CD8-positive, alpha-beta memory T cell (primary cell): Measurements from ENCODE around the gene ADGRF1. TPM values are rescaled to one million over a fixed set of nuclear protein-coding genes. Genes with fewer than 3 reads are reported as not detected.

ENCODE experiments used
- CTCF ChIA-PET: fragments of 350-600 bp; sonication (Branson Sonifier 250); formaldehyde crosslinking; loops from one replicate; lab custom pipeline; 2021; ENCODE audit warnings: antibody characterized with exemption; lab: Charles Lee
- POLR2A ChIA-PET: fragments of 350-600 bp; sonication (Branson Sonifier 250); formaldehyde crosslinking; loops from one replicate; lab custom pipeline; 2021; ENCODE audit warnings: antibody characterized with exemption; lab: Charles Lee
- DNase-seq, 5 donors: peaks; one replicate each; pipeline versions ENCODE4 v3.0.0 to v3.0.0-alpha.2; 2020 to 2022; ENCODE audit warnings: mixed read lengths in 1 of 5
- H3K27ac ChIP-seq: one replicate; pipeline ENCODE4 v1.7.0; 2013; ENCODE audit warnings: low read depth, mild to moderate bottlenecking, low read length, moderate library complexity
- H3K27me3 ChIP-seq: 2 replicates; pipeline ENCODE4 v1.7.0; 2013; ENCODE audit warnings: low read length, mild to moderate bottlenecking; ENCODE audit not compliant: insufficient read depth, poor library complexity, severe bottlenecking
- H3K36me3 ChIP-seq: 2 replicates; pipeline ENCODE4 v1.7.0; 2013; ENCODE audit warnings: mild to moderate bottlenecking, low read length, moderate library complexity; ENCODE audit not compliant: insufficient read depth
- H3K4me1 ChIP-seq: 2 replicates; pipeline ENCODE4 v1.7.0; 2013; ENCODE audit warnings: mild to moderate bottlenecking, low read length, moderate library complexity; ENCODE audit not compliant: insufficient read depth
- H3K4me3 ChIP-seq: 2 replicates; pipeline ENCODE4 v1.7.0; 2013; ENCODE audit warnings: mild to moderate bottlenecking, low read length
- H3K9me3 ChIP-seq: 2 replicates; pipeline ENCODE4 v1.7.0; 2013; ENCODE audit warnings: mild to moderate bottlenecking, low read length
- H3K27ac Mint-ChIP-seq, 8 donors: one replicate each; pipeline ENCODE4 v1.8.0; 2020 to 2021; ENCODE audit warnings: mixed read lengths in 8 of 8, mild to moderate bottlenecking in 6 of 8, inconsistent platforms in 3 of 8, moderate library complexity in 3 of 8
- H3K27me3 Mint-ChIP-seq, 2 donors: one replicate each; pipeline ENCODE4 v1.8.0; 2020 to 2021; ENCODE audit warnings: mixed read lengths in 2 of 2, mild to moderate bottlenecking in 1 of 2, moderate library complexity in 1 of 2
- H3K36me3 Mint-ChIP-seq, 3 donors: one replicate each; pipeline ENCODE4 v1.8.0; 2020 to 2021; ENCODE audit warnings: mixed read lengths in 3 of 3, inconsistent platforms in 1 of 3, mild to moderate bottlenecking in 1 of 3
- H3K4me1 Mint-ChIP-seq, 3 donors: one replicate each; pipeline ENCODE4 v1.8.0; 2020 to 2021; ENCODE audit warnings: mixed read lengths in 3 of 3, inconsistent platforms in 1 of 3, mild to moderate bottlenecking in 1 of 3
- H3K4me3 Mint-ChIP-seq, 7 donors: one replicate each; pipeline ENCODE4 v1.8.0; 2020 to 2021; ENCODE audit warnings: mixed read lengths in 7 of 7, mild to moderate bottlenecking in 6 of 7, moderate library complexity in 4 of 7, inconsistent platforms in 2 of 7
- H3K9me3 Mint-ChIP-seq, 5 donors: one replicate each; pipeline ENCODE4 v1.8.0; 2020 to 2022; ENCODE audit warnings: mixed read lengths in 5 of 5, mild to moderate bottlenecking in 3 of 5, moderate library complexity in 2 of 5, inconsistent platforms in 1 of 5
- polyA plus RNA-seq: library from polyadenylated mRNA; unstranded; fragments of 300-500 nt; fragmentation: Illumina TruSeq; gene quantifications from one replicate; pipeline ENCODE4 v1.2.3, GENCODE V29; 2021
- total RNA-seq, 2 experiments: library from RNA; stranded (reverse); gene quantifications; one replicate each; pipeline ENCODE4 v1.2.3, GENCODE V29; 2021

The ADGRF1 gene
- total and polyA plus RNA-seq, 3 experiments from 2014 or later, result not detected

GRCh38 chr6:46974786-46975185, 67.3 kb downstream of the ADGRF1 start:
- no peaks in the 10 kb centered on the region for H3K9me3 ChIP-seq
- Mint-ChIP-seq H3K9me3 (no peaks in the 10 kb centered on the region), H3K36me3 (no peaks in the 10 kb centered on the region), H3K27ac (no peak overlapping the region), H3K4me1 (no peaks in the 10 kb centered on the region), H3K27me3 (peaks cover 4% of the 10 kb centered on the region in 2 donors), H3K4me3 (no peak overlapping the region)
- no peak overlapping the region for H3K27ac ChIP-seq
- H3K4me1 ChIP-seq, result no peaks in the 10 kb centered on the region
- no peak overlapping the region for H3K4me3 ChIP-seq
- H3K27me3 ChIP-seq, result no peaks in the 10 kb centered on the region
- ChIA-PET POLR2A (no interaction called here), CTCF (no interaction called here)
- no peak for DNase-seq
- H3K36me3 ChIP-seq, result no peaks in the 10 kb centered on the region

GRCh38 chr6:46973029-46973428, 69.1 kb downstream of the ADGRF1 start:
- Mint-ChIP-seq H3K4me1 (no peaks in the 10 kb centered on the region), H3K4me3 (no peak overlapping the region), H3K27ac (no peak overlapping the region), H3K9me3 (no peaks in the 10 kb centered on the region), H3K27me3 (peaks cover 4% of the 10 kb centered on the region in 2 donors), H3K36me3 (no peaks in the 10 kb centered on the region)
- no peak overlapping the region for H3K4me3 ChIP-seq
- no peaks in the 10 kb centered on the region for H3K36me3 ChIP-seq
- H3K9me3 ChIP-seq, result no peaks in the 10 kb centered on the region
- H3K27ac ChIP-seq, result no peak overlapping the region
- DNase-seq, result no peak
- ChIA-PET POLR2A (no interaction called here), CTCF (no interaction called here)
- no peaks in the 10 kb centered on the region for H3K27me3 ChIP-seq
- no peaks in the 10 kb centered on the region for H3K4me1 ChIP-seq

GRCh38 chr6:46972531-46972930, 69.6 kb downstream of the ADGRF1 start:
- no peak overlapping the region for H3K27ac ChIP-seq
- H3K4me3 ChIP-seq, result no peak overlapping the region
- H3K9me3 ChIP-seq, result no peaks in the 10 kb centered on the region
- POLR2A ChIA-PET, result no interaction called here
- no peak overlapping the region for H3K27ac Mint-ChIP-seq
- H3K4me1 Mint-ChIP-seq, result no peaks in the 10 kb centered on the region
- no peaks in the 10 kb centered on the region for H3K36me3 Mint-ChIP-seq
- no peaks in the 10 kb centered on the region for H3K9me3 Mint-ChIP-seq
- peaks cover 4% of the 10 kb centered on the region in 2 donors for H3K27me3 Mint-ChIP-seq
- H3K36me3 ChIP-seq, result no peaks in the 10 kb centered on the region
- no peak for DNase-seq
- no peak overlapping the region for H3K4me3 Mint-ChIP-seq
- H3K4me1 ChIP-seq, result no peaks in the 10 kb centered on the region
- CTCF ChIA-PET, result no interaction called here
- no peaks in the 10 kb centered on the region for H3K27me3 ChIP-seq

GRCh38 chr6:46969206-46969605, 72.9 kb downstream of the ADGRF1 start:
- Histone ChIP-seq H3K4me3 (no peak overlapping the region), H3K4me1 (no peaks in the 10 kb centered on the region), H3K9me3 (no peaks in the 10 kb centered on the region), H3K27ac (no peak overlapping the region), H3K36me3 (no peaks in the 10 kb centered on the region), H3K27me3 (no peaks in the 10 kb centered on the region)
- no peaks in the 10 kb centered on the region for H3K4me1 Mint-ChIP-seq
- no peak overlapping the region for H3K27ac Mint-ChIP-seq
- H3K27me3 Mint-ChIP-seq, result peaks cover 7 to 9% of the 10 kb centered on the region in 2 donors
- no peak for DNase-seq
- no peaks in the 10 kb centered on the region for H3K36me3 Mint-ChIP-seq
- POLR2A ChIA-PET, result no interaction called here
- no peaks in the 10 kb centered on the region for H3K9me3 Mint-ChIP-seq
- H3K4me3 Mint-ChIP-seq, result no peak overlapping the region
- CTCF ChIA-PET, result no interaction called here

- no peaks in the 10 kb centered on the region for H3K9me3 ChIP-seq
- H3K27ac Mint-ChIP-seq, result no peak overlapping the region
- POLR2A ChIA-PET, result no interaction called here
- H3K27ac ChIP-seq, result no peak overlapping the region
- no peak for DNase-seq
- H3K4me1 Mint-ChIP-seq, result no peaks in the 10 kb centered on the region
- CTCF ChIA-PET, result no interaction called here
- H3K4me3 Mint-ChIP-seq, result no peak overlapping the region
- H3K27me3 ChIP-seq, result no peaks in the 10 kb centered on the region
- H3K4me3 ChIP-seq, result no peak overlapping the region
- H3K36me3 Mint-ChIP-seq, result no peaks in the 10 kb centered on the region
- no peaks in the 10 kb centered on the region for H3K36me3 ChIP-seq
- H3K9me3 Mint-ChIP-seq, result no peaks in the 10 kb centered on the region
- H3K27me3 Mint-ChIP-seq, result peaks cover 4 to 9% of the 10 kb centered on the region in 2 donors
- no peaks in the 10 kb centered on the region for H3K4me1 ChIP-seq
These were observed 74.2 kb downstream of the ADGRF1 start for GRCh38 chr6:46967826-46968349.

GRCh38 chr6:46964716-46965519, 77.2 kb downstream of the ADGRF1 start:
- ChIA-PET POLR2A (no interaction called here), CTCF (no interaction called here)
- H3K27ac Mint-ChIP-seq, result no peak overlapping the region
- no peak for DNase-seq
- no peaks in the 10 kb centered on the region for H3K4me1 ChIP-seq
- no peaks in the 10 kb centered on the region for H3K4me1 Mint-ChIP-seq
- no peak overlapping the region for H3K4me3 ChIP-seq
- H3K36me3 ChIP-seq, result no peaks in the 10 kb centered on the region
- no peaks in the 10 kb centered on the region for H3K27me3 ChIP-seq
- H3K9me3 ChIP-seq, result no peaks in the 10 kb centered on the region
- peaks cover 3 to 5% of the 10 kb centered on the region in 2 donors for H3K27me3 Mint-ChIP-seq
- H3K9me3 Mint-ChIP-seq, result no peaks in the 10 kb centered on the region
- H3K36me3 Mint-ChIP-seq, result no peaks in the 10 kb centered on the region
- no peak overlapping the region for H3K4me3 Mint-ChIP-seq
- no peak overlapping the region for H3K27ac ChIP-seq

- Mint-ChIP-seq H3K9me3 (no peaks in the 10 kb centered on the region), H3K4me1 (no peaks in the 10 kb centered on the region), H3K27me3 (peaks cover 3 to 5% of the 10 kb centered on the region in 2 donors), H3K27ac (no peak overlapping the region), H3K4me3 (no peak overlapping the region), H3K36me3 (no peaks in the 10 kb centered on the region)
- ChIA-PET CTCF (no interaction called here), POLR2A (no interaction called here)
- no peaks in the 10 kb centered on the region for H3K27me3 ChIP-seq
- H3K4me3 ChIP-seq, result no peak overlapping the region
- H3K9me3 ChIP-seq, result no peaks in the 10 kb centered on the region
- H3K27ac ChIP-seq, result no peak overlapping the region
- DNase-seq, result no peak
- no peaks in the 10 kb centered on the region for H3K4me1 ChIP-seq
- H3K36me3 ChIP-seq, result no peaks in the 10 kb centered on the region
These were observed 78.5 kb downstream of the ADGRF1 start for GRCh38 chr6:46963626-46964025.

GRCh38 chr6:46963039-46963438, 79.1 kb downstream of the ADGRF1 start:
- Histone ChIP-seq H3K4me3 (no peak overlapping the region), H3K36me3 (no peaks in the 10 kb centered on the region), H3K27me3 (no peaks in the 10 kb centered on the region), H3K27ac (no peak overlapping the region), H3K4me1 (no peaks in the 10 kb centered on the region), H3K9me3 (no peaks in the 10 kb centered on the region)
- Mint-ChIP-seq H3K27ac (no peak overlapping the region), H3K36me3 (no peaks in the 10 kb centered on the region), H3K4me1 (no peaks in the 10 kb centered on the region), H3K9me3 (no peaks in the 10 kb centered on the region), H3K27me3 (peaks cover 3 to 5% of the 10 kb centered on the region in 2 donors), H3K4me3 (no peak overlapping the region)
- ChIA-PET CTCF (no interaction called here), POLR2A (no interaction called here)
- DNase-seq, result no peak
